Coronary artery (tissue), 2 donors: ENCODE results near the gene ADM2.

ENCODE experiments used
- DNase-seq: peaks from one replicate; pipeline ENCODE4 v3.0.0-alpha.2; 2017; ENCODE audit warnings: low spot score
- H3K27ac ChIP-seq, 2 donors: fragments of 200-600 bp; sonication (generic); one replicate each; pipeline ENCODE4 v1.5.1; 2016 to 2019
- H3K4me3 ChIP-seq: fragments of 200-600 bp; sonication (generic); 2 replicates; pipeline ENCODE4 v1.5.1; 2016; ENCODE audit warnings: mild to moderate bottlenecking, moderate library complexity
- CTCF ChIP-seq: fragments of 200-600 bp; sonication (generic); IDR thresholded peaks from one replicate; pipeline ENCODE4 v1.5.1; 2019; ENCODE audit warnings: antibody characterized with exemption

ADM2 gene

GRCh38 chr22:50505276-50505775, 24.0 kb downstream of the ADM2 start:
- no peak for DNase-seq
- no peak overlapping the region for H3K27ac ChIP-seq
- TF ChIP-seq CTCF, result no peak
- H3K4me3 ChIP-seq, result no peak overlapping the region

DNA sequence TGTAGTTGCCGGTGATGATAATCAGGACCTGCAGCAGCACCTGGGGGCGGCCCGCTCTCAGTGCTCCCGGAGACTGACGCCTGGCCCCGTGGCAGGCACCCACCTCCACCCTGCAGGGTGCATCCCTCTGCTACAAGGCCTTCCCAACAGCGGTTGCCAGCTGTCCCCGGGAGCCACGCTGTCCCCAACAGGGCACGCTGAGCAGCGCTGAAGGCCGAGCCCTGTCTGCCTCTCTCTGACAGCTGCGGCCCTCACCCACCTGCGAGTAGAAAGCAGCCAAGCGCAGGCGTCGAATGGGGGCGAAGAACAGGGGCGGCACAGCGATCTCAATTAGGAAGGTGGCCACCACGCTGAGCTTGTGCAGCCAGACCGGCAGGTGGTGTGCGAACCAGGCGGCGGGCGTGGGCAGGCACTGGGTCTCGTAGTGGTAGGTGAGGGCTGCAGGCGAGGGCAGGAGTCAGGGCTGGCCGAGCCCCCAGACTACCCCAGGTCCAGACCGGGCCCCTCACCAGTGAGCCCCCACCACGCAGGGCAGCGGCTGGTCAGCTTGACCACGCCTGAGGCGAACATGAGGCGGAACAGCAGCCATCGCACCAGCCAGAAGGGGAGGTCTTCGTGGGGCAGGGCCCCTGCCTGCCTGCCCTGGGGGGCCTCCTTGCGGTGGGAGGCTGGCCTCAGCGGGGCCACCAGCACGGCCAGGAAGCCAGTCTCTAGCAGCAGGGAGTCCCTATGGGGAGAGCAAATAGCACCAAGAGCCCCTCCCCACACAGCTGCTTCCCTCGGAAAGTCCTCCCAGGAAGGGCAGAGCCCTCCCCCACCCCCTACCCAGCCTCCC, 24.6 kb downstream of the ADM2 start:
- peak; percentile 70 for DNase-seq
- no peak for TF ChIP-seq CTCF
- Histone ChIP-seq H3K27ac (no peak overlapping the region), H3K4me3 (peak overlapping the region; percentile 98)

DNA sequence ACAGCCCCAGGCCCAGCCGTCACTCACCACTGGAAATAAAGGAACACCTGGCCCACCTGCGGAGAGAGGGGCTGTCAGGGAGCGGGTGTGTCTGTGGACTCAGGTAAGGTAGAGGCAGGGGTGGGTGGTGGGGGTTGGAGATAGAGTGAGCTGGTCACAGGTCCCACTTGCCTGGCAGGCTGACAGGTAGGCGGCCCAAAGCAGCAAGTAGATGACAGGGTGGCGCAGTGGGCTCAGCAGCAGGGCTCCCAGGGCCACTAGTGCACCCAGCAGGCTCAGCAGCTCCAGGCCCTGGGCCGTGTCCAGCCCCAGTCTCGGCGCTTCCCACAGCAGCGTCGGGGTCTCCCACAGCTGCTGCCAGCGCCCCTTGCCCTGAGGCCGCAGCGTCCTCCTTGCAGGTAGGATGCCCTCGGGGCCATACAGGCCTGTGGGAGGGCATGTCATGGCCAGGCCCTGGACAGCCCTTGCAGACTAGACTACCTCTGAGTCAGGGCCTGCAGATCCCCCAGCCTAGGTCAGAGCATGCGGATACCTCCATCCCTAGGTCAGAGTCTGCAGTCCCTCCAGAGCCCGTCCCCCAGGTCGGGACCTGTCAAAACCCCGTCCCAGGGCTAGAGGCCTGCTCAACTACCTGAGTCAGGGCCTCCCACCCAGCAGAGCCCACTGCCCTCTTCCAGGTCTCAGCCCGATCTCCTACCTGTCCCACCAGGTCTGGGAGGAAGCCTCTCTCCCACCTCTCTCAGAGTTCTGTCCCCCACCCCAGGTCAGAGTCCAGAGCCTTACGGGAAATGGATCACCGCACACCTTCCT, 25.5 kb downstream of the ADM2 start:
- TF ChIP-seq CTCF, result no peak
- Histone ChIP-seq H3K4me3 (peak overlapping the region; percentile 98), H3K27ac (peak overlapping the region; percentile 73 to 94)
- DNase-seq, result peak; percentile 79

DNA sequence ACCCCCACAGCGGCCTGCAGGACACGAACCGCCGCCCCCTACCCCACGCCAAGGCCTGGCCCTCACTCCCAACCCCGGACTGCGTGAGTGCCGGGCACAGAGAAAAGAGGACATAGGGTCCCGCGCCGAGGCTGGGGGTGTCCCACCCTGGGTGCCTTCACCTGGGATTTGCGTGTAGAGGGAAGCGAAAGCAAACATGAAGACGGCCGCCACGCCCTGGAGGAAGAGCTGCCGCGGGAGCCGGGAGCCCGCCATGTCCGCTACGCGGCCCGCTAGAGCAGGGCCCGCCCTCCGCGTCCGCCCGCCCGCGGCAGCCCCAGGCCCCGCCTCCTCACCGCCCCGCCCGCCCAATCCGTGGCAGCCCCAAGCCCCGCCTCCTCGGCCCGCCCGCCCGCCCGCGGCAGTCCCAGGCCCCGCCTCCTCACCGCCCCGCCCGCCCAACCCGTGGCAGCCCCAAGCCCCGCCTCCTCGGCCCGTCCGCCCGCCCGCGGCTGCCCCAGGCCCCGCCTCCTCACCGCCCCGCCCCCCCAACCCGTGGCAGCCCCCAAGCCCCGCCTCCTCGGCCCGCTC, 26.2 kb downstream of the ADM2 start, which contains the start of gene LMF2:
TSS of gene LMF2 (minus strand) at position 282 of the 570 bp plus-strand sequence. CDS start at position 255, 27 bp downstream.
- no peak for TF ChIP-seq CTCF
- DNase-seq, result peak; percentile 98
- Histone ChIP-seq H3K27ac (peak within 1 kb of the TSS; percentile 85 to 94), H3K4me3 (peak within 1 kb of the TSS; percentile 98)

GRCh38 chr22:50507991-50508884, 26.9 kb downstream of the ADM2 start, which contains the start of gene NCAPH2:
Gene NCAPH2, plus strand, starts transcription at chr22:50508224. Its CDS starts 114 bp downstream, at chr22:50508338.
- no peak for TF ChIP-seq CTCF
- DNase-seq, result no peak
- H3K27ac ChIP-seq, result peak within 1 kb of the TSS; percentile 85 to 94
- H3K4me3 ChIP-seq, result peak within 1 kb of the TSS; percentile 98

DNA sequence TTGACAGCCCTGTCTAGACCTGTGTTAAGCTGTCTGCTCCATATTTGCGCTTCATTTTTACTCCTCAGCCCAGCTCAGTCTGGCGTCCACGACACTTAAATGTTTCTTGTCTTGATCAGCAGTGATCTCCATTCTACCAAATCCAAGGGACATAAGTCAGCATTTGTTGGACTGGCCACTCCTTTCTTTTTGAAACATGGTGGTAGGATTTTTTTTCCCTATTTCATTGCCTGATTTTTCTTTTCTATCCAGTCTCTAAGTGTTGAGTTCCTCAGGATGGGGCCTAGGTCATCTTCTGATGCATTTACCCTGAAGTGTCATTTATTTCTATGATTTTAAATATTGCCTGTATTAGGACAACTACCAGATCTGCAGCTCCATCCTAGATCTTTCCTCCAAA, 27.6 kb downstream of the ADM2 start:
- TF ChIP-seq CTCF, result no peak
- H3K4me3 ChIP-seq, result peak overlapping the region; percentile 94
- H3K27ac ChIP-seq, result peak overlapping the region; percentile 85 to 94
- DNase-seq, result no peak
